Uterus (tissue), 4 donors: ENCODE data around the gene ELAC2. TPM values are rescaled to one million over a fixed set of nuclear protein-coding genes. Genes with fewer than 3 reads are reported as not detected.

Experiments used
- DNase-seq, 2 donors: peaks; one replicate each; pipeline ENCODE4 v3.0.0-alpha.2; 2019 to 2020
- H3K27ac ChIP-seq, 2 donors: fragments of 200-600 bp; sonication (generic); 1 replicate in 1 of 2; 2 replicates in 1 of 2; pipeline ENCODE4 v1.5.1; 2016 to 2018
- H3K27me3 ChIP-seq, 2 donors: fragments of 200-600 bp; sonication (generic); one replicate each; pipeline ENCODE4 v1.5.1; 2018 to 2019; ENCODE audit warnings: control low read depth in 1 of 2
- H3K36me3 ChIP-seq, 2 donors: fragments of 200-600 bp; sonication (generic); one replicate each; pipeline ENCODE4 v1.5.1; 2019; ENCODE audit warnings: control low read depth in 1 of 2
- H3K4me1 ChIP-seq, 2 donors: fragments of 200-600 bp; sonication (generic); one replicate each; pipeline ENCODE4 v1.5.1; 2018 to 2019; ENCODE audit warnings: control low read depth in 1 of 2
- H3K4me3 ChIP-seq, 2 donors: fragments of 200-600 bp; sonication (generic); 1 replicate in 1 of 2; 2 replicates in 1 of 2; pipeline ENCODE4 v1.5.1; 2018 to 2019; ENCODE audit warnings: mild to moderate bottlenecking in 1 of 2
- H3K9me3 ChIP-seq, 2 donors: fragments of 200-600 bp; sonication (generic); one replicate each; pipeline ENCODE4 v1.5.1; 2019; ENCODE audit warnings: control low read depth in 1 of 2
- POLR2A ChIP-seq, 2 donors: fragments of 450-650 bp; IDR thresholded peaks; one replicate each; pipeline ENCODE4 v1.6.1; 2016; ENCODE audit warnings: antibody characterized with exemption in 2 of 2, mild to moderate bottlenecking in 1 of 2, moderate library complexity in 1 of 2
- intact Hi-C: fragments of 100-400 bp; cut with DNase I; formaldehyde crosslinking; loops from one replicate; pipeline ENCODE4 v1.15.1; 2023; ENCODE audit warnings: low total_unique reads
- total RNA-seq, 4 donors: library from RNA; depleted of rRNA in 3 of 4; stranded (reverse); fragments of >200 nt in 3 of 4; gene quantifications; one replicate each; pipeline versions ENCODE4 v1.1.0 to v1.2.4, GENCODE V29; 2014 to 2023
- TF ChIP-seq, protein P1 (sequence below), 4 experiments: fragments of 200-600 bp in 2 of 4; fragments of 450-650 bp in 2 of 4; sonication (generic) in 2 of 4; IDR thresholded peaks; one replicate each; pipeline ENCODE4 v1.5.1; 2016 to 2019; ENCODE audit warnings: antibody characterized with exemption in 4 of 4, mild to moderate bottlenecking in 2 of 4, moderate library complexity in 1 of 4
- donor health status: DM: yes; HTN: yes; CAD: no.

The ELAC2 gene
- total RNA-seq, 4 donors from 2014 or later = 9.7 to 62.2 (median 51.3) TPM

DNA sequence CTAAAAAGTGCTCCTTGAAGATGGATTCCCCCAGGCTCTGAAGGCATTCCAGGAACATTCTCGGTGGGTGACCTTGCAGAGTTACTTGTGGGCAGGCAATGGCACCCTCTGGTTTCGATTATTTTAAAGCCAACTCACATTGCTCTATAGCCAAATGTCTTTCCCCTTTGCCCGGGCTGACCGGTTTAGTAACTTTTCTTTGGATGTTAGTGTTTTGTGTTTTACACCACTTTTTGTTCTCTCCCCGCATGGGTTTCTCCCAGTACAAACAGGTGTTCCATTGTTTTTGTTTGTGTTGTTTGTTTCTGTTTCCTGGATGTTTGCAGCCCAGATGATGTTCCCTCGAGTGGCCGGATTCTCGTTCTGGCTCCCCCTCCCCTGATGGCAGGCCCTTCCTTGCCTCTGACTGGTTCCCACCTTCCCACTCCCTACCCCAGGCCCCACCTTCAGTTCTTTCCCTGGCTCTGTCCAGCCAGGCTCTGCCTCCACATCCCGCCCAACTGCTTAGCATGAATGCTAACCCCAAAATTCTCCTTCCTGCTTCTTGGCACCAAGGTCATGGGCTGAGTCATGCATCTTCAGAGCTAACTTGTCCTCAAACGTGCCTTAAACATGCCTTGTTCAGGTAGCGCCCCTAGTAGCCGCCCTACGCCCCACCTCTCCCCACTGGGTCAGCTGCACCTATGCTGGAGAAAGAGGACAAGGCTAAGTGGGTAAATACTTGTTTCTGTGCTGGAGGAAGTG, 40.6 kb downstream of the ELAC2 start:
- Histone ChIP-seq H3K36me3 (no peaks in the 10 kb centered on the region), H3K9me3 (no peaks in the 10 kb centered on the region), H3K4me3 (no peak overlapping the region), H3K27ac (no peak overlapping the region), H3K27me3 (no peaks in the 10 kb centered on the region), H3K4me1 (no peaks in the 10 kb centered on the region)
- intact Hi-C loops = no loop called here
- TF ChIP-seq POLR2A (IDR thresholded peaks at IDR 0.05) = no peak
- TF ChIP-seq, protein P1, sequence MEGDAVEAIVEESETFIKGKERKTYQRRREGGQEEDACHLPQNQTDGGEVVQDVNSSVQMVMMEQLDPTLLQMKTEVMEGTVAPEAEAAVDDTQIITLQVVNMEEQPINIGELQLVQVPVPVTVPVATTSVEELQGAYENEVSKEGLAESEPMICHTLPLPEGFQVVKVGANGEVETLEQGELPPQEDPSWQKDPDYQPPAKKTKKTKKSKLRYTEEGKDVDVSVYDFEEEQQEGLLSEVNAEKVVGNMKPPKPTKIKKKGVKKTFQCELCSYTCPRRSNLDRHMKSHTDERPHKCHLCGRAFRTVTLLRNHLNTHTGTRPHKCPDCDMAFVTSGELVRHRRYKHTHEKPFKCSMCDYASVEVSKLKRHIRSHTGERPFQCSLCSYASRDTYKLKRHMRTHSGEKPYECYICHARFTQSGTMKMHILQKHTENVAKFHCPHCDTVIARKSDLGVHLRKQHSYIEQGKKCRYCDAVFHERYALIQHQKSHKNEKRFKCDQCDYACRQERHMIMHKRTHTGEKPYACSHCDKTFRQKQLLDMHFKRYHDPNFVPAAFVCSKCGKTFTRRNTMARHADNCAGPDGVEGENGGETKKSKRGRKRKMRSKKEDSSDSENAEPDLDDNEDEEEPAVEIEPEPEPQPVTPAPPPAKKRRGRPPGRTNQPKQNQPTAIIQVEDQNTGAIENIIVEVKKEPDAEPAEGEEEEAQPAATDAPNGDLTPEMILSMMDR (IDR thresholded peaks at IDR 0.05) = no peak
- no peak for DNase-seq

DNA sequence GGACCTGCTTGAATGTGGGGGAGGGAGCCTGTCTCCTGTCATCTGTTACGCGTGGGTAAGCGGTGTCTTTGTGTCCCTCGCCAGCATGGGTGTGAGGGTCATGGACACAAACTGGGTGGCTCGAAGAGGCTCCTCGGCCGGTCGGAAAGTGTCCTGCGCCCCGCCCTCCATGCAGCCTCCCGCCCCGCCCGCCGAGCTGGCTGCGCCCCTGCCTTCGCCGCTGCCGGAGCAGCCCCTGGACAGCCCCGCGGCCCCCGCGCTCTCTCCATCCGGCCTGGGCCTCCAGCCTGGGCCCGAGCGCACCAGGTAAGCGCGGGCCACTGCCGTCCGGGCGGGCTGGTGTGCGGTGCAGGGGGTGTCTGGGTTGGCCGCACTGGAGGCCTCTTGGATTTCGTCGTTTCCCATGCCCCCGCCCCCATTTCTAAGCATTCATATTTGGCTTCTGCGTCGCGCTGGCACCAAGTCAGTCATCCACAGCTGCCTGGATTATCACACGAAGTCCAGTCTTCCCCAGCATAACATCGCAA, 43.8 kb downstream of the ELAC2 start:
- TF ChIP-seq, protein P1 (IDR thresholded peaks at IDR 0.05) = no peak
- no peak for TF ChIP-seq POLR2A (IDR thresholded peaks at IDR 0.05)
- Histone ChIP-seq H3K4me1 (no peaks in the 10 kb centered on the region), H3K27ac (no peak overlapping the region), H3K9me3 (no peaks in the 10 kb centered on the region), H3K4me3 (peak overlapping the region; percentile 10 to 28), H3K36me3 (no peaks in the 10 kb centered on the region), H3K27me3 (no peaks in the 10 kb centered on the region)
- DNase-seq = peak in 1 of 2 donors; percentile 28
- intact Hi-C loops = no loop called here

DNA sequence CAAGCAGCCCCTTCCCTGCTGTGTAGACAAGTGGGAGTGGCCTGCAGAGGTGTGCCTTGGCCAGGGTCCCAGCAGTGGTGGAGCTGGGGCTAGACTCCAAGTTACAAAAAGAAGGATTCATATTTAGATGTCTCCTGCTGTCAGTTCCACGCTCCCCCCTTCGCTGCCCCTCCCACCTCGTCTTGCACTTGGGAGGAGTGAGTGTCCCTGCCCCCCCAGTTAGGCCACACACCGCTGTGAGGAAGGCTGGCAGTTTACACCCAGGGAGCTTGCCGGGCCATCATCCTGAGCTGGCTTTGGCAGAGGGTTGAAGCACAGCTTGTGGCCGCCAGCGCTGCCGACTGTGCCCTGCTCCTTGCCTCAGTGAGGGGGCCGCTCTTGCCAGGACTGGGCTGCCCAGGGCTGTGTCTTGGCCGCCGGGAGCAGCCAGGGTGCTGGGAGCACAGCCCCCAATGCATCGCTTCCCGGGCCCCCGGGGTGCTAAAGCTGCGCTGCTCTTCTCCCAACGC, 44.3 kb downstream of the ELAC2 start:
- Histone ChIP-seq H3K4me1 (no peaks in the 10 kb centered on the region), H3K27ac (no peak overlapping the region), H3K4me3 (peak overlapping the region; percentile 10 to 28), H3K36me3 (no peaks in the 10 kb centered on the region), H3K9me3 (no peaks in the 10 kb centered on the region), H3K27me3 (no peaks in the 10 kb centered on the region)
- TF ChIP-seq, protein P1 (IDR thresholded peaks at IDR 0.05) = no peak
- no peak for DNase-seq
- intact Hi-C loops = no loop called here

DNA sequence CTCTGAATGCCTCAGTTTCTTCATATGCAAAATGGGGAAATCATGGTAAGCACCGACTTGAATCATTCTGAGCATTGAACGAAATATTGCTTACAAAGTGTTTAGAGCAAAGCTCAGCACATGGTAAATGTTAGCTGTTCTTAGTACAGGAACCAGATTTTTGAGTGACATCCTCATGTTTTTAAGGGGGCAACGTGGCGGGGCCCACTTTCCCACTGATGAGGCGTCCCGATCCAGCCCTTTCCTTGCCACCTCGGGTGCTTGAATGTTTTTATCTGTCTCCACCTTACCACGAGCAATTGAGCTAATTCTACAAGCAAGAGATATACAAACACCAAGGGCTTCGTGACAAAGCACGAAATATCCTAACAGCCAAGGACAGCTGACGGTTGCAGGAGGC, 49.9 kb downstream of the ELAC2 start:
- TF ChIP-seq, protein P1 (IDR thresholded peaks at IDR 0.05) = no peak
- TF ChIP-seq POLR2A (IDR thresholded peaks at IDR 0.05) = no peak
- Histone ChIP-seq H3K4me1 (no peaks in the 10 kb centered on the region), H3K9me3 (no peaks in the 10 kb centered on the region), H3K36me3 (no peaks in the 10 kb centered on the region), H3K27me3 (no peaks in the 10 kb centered on the region), H3K4me3 (no peak overlapping the region), H3K27ac (no peak overlapping the region)
- intact Hi-C loops = no loop called here
- DNase-seq = no peak

DNA sequence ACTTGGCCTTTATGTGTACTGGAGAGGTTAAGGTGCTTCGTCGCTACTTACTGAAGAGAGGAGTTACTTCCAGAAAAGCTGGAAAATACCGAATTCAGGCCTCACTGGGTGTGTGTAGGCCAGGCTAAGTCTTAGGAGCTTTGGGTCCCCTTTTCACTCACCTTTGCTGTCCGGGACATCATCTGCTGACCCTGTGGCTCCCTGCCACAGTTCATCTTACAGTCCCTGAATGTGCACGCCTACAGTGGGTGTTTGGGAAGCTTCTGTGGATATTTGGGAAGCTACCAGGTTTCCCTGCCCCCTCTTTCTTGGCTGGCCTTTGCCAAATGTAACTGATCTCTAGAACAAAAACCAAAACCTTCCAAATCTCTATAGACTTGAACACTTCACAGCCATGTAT, 51.4 kb downstream of the ELAC2 start:
- no peak for DNase-seq
- TF ChIP-seq, protein P1 (IDR thresholded peaks at IDR 0.05) = no peak
- no peak for TF ChIP-seq POLR2A (IDR thresholded peaks at IDR 0.05)
- Histone ChIP-seq H3K27me3 (no peaks in the 10 kb centered on the region), H3K4me1 (no peaks in the 10 kb centered on the region), H3K36me3 (no peaks in the 10 kb centered on the region), H3K27ac (no peak overlapping the region), H3K9me3 (no peaks in the 10 kb centered on the region), H3K4me3 (no peak overlapping the region)
- intact Hi-C loops = no loop called here
